ENCODE measurements around the gene FN3KRP.

FN3KRP gene

DNA sequence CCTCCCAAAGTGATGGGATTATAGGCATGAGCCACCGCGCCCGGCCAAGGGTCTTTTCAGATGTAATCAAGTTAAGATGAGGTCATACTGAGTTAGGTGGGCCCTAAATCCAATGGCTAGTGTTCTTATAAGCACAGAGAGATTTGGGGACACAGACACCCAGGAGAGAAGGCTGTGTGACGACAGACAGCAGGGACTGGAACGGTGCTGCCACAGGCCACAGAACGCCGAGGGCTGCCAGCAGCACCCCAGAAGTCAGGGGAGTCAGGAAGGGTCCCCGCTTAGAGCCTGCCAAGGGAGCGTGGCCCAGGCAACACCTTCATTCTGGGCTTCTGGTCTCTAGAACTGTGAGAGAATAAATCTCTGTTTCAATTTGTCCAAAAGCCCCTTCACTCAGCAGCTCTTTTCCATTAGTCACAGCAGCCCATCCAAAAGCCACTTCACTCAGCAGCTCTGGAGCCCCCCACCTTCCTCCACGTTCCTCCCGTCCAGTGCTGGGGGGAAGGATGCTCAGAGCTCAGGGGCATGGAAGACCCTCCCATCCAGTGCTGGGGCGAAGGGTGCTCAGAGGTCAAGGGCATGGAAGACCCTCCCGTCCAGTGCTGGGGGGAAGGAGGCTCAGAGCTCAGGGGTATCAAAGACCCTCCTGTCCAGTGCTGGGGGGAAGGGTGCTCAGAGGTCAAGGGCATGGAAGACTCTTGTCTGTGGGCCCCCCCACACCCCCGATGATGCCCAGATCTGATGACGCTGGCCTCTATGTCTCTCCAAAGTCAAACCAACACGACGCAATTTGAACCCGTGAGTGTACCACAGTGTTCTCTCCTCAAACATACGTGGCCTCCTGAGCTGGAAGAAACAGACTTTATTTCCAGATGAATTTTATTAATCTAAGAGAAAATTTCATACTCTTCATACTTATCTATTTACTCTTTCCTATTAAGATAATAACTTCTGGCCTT is 29.9 kb upstream of the FN3KRP start:
- Histone ChIP-seq H3K27ac (peak overlapping the region in 12 of 21 experiments; percentile 6 to 72 (median 48)), H3K4me3 (no peak overlapping the region)

DNA sequence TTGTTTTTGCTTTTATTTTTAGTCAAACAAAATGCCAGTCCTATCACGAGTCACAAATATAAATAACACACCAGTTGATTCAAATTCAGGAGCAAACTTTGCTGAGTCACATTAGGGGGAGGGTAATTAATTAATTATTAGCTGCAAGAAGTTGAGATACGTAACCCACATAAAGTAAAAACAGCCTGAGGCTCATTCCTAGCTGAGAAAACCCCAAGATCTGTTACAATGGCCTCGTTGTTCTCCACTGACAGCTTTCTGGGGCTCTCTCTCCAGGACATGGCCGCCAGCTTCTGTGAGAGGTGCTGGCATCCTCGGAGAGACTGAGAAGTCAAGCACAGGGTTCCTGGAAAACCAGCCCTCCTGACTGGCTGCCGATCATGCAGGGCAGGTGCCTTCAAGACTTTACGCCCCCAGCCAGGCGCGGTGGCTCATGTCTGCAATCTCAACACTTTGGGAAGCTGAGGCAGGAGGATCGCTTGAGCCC is 29.1 kb upstream of the FN3KRP start:
- no peak overlapping the region for H3K4me3 ChIP-seq

DNA sequence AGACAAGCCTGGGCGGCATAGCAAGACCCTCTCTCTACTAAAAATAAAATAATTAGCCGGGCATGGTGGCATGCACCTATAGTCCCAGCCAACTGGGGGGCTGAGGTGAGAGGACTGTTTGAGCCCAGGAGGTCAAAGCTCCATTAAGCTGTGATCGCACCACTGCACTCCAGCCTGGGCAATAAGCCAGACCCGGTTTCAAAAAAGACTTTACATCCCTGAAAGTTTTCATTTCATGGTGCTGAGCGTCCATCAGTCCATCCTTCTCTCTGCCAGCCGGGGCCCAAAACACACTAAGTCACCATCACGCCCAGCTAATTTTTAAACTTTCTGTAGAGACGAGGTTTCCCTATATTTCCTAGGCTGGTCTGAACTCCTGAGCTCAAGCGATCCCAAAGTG is 28.6 kb upstream of the FN3KRP start:
- Histone ChIP-seq H3K4me3 (no peak overlapping the region), H3K27ac (peak overlapping the region in 8 of 21 experiments; percentile 5 to 61 (median 26))

More for the DNA sequence above, 29.1 kb upstream of the FN3KRP start:
- peak overlapping the region in 8 of 21 experiments; percentile 5 to 69 (median 40) for H3K27ac ChIP-seq

DNA sequence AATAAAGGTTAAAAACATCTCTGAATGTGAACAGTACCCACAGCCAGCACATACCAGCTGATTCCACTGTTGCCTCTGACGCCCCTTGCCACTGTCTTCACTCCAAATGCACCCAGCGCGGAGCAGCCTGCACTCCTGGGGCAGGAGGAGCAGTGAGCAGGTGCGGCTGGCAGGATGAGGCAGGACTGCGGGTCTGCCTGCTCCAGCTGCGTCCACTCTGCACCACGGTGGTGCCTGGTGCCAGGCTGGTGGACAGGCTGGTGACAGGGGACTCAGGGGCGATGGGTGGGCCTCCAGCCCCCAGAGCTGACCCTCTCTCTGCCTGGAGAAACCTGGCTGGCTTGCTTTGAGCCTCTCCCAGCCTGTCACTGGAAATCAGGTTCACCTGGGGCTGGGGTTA is 27.4 kb upstream of the FN3KRP start:
- Histone ChIP-seq H3K27ac (no peak overlapping the region), H3K4me3 (no peak overlapping the region)

DNA sequence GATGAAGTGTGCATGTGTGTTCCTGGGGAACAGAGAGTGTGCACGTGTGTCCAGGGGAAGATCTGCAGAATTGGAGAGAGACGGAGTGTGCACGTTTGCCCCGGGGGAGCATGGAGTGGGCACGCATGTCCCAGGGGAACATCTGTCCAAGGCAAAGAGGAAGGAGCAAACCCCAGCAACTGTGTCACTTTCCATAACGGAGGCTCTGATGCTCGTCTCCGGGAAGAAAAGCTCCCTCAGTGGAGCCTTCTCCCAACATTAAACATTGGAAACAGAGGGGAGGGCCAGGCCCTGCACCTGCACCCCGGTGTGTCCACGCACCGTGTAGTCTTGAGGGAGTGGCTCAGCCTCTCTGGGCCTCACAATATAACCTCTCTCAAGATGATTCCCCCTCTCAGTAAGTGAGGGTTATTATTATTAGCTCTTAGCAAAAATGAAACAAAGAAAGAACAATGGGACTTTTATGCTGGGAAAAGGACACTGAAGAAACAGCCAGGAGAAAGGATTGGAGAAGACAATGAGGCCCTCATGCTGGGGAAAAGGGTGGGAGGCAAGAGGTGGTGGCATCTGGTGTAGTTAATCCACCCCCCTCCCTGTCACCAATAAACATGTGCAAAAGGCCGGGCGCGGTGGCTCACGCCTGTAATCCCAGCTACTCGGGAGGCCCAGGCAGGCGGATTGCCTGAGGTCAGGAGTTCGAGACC is 25.6 kb upstream of the FN3KRP start:
- no peak overlapping the region for H3K27ac ChIP-seq
- no peak overlapping the region for H3K4me3 ChIP-seq

DNA sequence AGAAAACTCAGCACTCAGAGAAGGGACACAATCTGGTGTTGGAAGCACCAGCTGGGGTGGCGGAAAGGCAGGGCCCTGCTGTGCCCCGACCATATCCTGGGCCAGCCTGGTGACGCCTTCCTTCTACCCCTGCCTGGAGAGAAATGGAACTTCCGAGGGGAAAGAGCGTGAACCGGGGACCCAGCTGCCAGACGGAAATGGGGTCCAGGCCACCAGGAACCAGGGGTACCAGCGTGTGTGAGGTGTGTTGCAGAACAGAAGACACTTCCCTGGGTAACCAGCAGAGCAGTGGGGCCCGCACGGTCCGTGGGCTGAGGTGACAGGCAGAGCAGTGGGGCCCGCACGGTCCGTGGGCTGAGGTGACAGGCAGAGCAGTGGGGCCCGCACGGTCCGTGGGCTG is 24.8 kb upstream of the FN3KRP start:
- Histone ChIP-seq H3K4me3 (no peak overlapping the region), H3K27ac (no peak overlapping the region)

DNA sequence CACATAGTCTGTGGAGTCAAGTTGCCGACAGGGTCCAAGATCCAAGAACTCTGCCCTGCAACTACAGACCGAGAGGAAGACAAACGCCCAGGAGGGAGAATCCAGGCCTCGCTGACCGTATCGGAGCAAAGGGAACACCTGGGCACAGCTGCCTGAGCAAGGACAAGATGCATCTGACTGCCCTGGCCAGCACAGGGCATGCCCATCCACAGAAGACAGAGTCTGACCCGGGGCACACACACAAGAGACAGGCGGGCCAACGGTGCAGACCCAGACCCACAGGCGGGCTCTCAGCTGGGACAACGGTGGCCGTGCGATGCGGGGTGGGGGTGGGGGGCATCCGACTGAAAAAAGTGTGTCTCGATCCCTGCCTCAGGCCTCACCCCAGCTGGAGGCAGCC is 24.2 kb upstream of the FN3KRP start:
- no peak overlapping the region for H3K4me3 ChIP-seq
- H3K27ac ChIP-seq = no peak overlapping the region

DNA sequence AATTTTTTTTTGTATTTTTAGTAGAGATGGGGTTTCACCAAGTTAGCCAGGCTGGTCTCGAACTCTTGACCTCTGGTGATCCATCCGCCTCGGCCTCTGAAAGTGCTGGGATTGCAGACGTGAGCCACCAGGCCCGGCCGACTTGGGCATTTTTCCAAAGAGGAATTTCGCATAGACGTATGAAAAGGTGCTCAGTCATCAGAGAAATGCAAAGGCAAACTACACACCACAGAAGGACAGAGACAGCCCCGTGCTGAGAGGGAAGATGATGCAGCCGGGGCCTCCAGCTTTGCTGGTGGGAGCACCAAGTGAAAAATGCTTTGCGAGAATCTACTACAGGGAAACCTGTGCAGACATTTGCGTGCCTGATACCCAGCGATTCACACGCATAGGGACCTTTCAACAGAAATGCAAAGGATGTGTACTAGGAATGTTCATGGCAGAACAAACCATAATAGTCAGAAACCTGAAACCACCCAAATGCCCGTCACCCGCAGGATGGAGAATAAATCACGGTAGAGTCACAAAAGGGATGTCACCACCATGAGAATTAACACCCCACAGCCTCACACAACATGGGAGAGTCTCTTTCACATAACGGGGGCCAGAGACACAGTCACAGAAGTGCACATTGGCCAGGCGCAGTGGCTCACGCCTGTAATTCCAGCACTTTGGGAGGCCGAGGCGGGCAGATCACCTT is 23.2 kb upstream of the FN3KRP start:
- Histone ChIP-seq H3K4me3 (no peak overlapping the region), H3K27ac (no peak overlapping the region)

DNA sequence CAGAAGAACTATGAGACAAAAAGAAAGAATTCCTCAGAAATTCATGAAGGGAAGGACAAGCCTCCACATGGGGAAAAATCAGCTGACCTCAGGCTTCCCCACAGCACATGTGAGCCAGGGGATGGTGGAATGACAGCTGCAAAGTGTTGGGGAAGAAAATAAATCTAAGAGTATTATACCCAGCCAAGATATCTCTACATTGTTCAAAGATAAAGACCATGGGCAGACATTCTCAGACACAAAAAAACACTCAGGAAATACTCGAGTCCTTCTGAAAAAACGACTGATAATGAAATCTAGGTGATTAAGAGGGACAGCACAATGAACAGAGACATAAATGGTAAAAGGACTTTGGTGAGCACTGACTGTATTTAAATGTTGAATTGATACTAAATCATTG is 21.9 kb upstream of the FN3KRP start:
- Histone ChIP-seq H3K27ac (no peak overlapping the region), H3K4me3 (no peak overlapping the region)

DNA sequence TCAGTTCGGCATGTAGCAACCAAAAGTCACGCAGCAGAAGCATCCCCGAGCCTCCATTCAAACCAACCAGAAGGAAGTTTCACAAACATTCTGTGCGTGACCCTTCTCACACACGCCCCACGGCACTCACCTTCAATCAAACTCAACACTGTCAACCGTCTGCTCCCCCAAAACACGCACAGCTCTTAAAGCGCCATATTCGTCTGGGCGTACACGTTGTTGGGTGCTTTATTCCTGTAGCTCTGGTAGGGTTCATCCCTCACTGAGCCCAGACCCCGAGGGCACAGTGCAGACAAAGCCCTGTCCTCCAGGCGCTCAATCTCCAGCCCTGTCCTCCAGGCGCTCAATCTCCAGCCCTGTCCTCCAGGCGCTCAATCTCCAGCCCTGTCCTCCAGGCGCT is 20.2 kb upstream of the FN3KRP start:
- Histone ChIP-seq H3K27ac (no peak overlapping the region), H3K4me3 (no peak overlapping the region)

DNA sequence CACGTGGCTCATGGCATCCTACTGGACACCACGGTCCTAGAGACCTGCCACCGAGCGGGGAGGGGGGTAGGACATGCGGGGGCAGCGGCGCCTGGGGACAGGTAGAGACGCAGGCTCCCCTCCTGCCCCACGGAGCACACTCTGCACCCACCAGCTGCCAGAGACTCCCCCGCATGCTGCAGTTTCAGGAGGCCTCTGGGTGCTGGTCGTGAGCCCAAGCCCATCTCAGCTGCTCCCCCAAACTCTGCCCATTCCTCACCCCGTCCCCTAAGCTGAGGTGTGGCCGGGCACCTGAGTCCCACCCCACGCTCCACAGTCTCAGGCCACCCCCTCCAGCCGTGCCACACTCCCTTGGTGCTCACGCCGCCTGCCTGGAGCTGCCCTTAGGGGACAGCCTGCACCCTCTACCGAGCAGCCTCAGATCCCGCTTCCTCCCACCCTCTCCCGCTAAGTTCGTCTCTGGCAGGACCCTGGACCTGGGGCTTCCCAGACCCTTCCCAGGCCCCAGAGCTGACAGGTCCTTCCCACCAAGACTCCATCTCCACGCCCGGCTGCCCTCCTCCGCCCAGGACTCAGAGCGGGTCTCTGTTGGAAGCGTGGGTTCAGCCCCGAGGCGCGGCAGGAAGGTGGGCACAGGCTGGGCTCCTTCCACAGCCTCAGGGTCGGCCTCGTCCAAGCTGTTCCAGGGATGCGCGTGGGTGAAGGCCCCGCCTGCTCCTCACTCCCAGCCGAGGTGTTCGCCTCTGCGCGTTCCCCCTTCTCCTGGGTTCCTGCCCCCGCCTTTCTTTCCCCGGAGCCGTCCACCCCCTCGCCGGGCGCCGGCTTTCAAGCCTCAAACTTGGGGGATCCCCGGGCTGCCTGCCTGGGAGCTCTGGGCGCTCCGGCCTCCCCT is 19.3 kb upstream of the FN3KRP start:
- Histone ChIP-seq H3K4me3 (peak overlapping the region; percentile 50 to 90 (median 81)), H3K27ac (peak overlapping the region in 12 of 21 experiments; percentile 60 to 84 (median 80))

DNA sequence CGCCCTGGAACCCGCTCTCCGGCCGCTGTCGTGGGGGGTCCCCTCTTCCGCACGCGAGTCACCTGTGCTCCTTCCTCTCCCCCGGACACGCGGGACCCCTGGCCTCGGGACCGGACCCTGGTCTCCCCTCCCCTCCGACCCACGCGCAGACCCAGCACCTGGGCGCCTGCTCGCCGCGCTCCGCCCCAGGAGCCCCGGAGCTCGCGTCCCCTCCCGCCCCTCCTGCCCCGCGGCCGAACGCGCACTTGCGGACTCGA is 18.8 kb upstream of the FN3KRP start:
- Histone ChIP-seq H3K4me3 (peak overlapping the region; percentile 50 to 90 (median 81)), H3K27ac (peak overlapping the region in 15 of 21 experiments; percentile 60 to 84 (median 78))

DNA sequence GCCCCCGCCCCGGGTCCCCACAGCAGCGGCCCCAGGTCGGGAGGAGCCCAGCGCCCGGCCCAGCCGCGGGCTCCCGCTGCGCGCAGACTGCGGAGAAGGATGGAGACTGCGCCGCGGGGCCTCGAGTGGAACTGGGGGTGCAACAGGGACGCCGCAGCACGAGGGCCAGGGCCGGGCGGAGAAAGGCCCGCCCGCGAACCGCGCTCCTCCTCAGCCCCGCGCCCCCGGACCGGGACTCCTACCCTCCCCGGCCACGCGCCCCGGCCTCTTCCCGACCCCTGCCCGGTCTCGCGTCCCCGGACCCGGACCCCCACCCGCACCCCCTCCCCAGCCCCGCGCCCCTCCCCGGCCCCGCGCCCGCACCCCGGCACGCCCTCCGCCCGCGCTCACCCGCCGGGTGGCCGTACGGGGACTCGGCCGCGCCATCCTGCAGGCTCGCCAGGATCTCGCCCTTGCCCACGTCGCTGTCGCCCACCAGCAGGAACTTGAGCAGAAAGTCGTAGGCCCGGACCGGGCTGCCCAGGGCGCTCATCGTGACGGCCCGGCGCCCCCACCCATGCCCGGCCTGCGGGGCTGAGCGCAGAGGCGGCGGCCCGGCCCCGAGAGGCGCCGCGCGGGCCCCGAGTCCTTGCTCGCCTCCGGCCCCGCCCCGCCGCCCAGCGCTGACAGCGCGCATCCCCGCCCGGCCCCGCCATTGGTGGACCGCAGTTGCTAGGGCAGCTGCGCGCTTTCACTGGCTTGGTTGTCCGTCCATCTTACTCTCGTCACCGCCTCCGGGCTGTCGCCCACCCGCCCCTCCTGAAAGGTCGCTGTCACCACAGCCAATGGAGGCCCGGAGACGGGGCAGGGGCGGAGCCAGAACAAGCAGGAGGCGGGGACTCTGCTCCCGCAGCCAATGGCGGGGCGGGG is 18.2 kb upstream of the FN3KRP start, which contains the start of gene RAB40B:
TSS of gene RAB40B (minus strand) at position 634 of the 909 bp plus-strand sequence. CDS start at position 532, 102 bp downstream.
- peak within 1 kb of the TSS; percentile 56 to 90 (median 81) for H3K4me3 ChIP-seq
- peak within 1 kb of the TSS in 20 of 21 experiments; percentile 1 to 84 (median 73) for H3K27ac ChIP-seq

DNA sequence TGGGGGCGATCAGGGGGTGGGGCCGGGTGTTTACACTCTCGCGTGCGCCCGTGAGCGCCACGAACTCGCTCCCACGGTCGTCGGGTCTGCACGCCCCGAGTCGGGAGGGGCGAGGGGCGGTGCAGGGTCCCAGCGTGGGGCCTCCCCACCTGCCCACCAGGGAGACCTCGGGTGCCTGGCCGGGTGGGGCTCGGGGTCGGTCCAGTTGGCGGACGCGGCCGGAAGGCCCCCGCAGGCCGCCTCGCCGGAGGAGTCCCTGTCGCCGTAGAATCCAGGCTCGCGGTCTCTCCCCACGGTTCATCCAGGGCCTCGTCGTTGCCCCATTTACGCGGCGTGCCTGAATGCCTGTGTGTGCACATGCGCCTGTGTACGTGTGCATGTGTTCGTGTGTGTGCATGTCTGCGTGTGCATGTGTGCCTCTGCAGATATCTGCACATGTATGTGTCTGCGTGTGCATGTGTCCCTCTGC is 17.5 kb upstream of the FN3KRP start:
- Histone ChIP-seq H3K4me3 (peak overlapping the region; percentile 56 to 90 (median 81)), H3K27ac (peak overlapping the region in 14 of 21 experiments; percentile 1 to 65 (median 47))

DNA sequence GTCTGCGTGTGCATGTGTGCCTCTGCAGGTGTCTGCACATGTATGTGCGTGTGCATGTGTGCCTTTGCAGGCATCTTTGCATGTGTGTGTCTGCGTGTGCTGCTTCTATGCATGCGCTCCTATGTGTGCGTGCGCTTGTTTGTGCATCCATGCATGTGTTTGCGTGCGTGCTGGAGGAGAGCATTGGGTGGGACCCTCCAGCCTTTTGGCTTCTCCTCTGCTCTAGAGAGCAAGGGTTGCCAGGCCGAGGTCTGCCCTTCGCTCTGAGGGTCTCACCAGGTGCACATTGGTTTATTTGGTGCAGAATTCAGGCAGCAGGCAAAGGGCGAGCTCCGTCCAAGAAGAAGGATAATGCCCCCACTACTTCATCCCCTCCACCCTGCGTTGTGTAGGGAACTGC is 17.0 kb upstream of the FN3KRP start:
- no peak overlapping the region for H3K27ac ChIP-seq
- H3K4me3 ChIP-seq = peak overlapping the region in 4 of 7 experiments; percentile 64 to 90 (median 85)

DNA sequence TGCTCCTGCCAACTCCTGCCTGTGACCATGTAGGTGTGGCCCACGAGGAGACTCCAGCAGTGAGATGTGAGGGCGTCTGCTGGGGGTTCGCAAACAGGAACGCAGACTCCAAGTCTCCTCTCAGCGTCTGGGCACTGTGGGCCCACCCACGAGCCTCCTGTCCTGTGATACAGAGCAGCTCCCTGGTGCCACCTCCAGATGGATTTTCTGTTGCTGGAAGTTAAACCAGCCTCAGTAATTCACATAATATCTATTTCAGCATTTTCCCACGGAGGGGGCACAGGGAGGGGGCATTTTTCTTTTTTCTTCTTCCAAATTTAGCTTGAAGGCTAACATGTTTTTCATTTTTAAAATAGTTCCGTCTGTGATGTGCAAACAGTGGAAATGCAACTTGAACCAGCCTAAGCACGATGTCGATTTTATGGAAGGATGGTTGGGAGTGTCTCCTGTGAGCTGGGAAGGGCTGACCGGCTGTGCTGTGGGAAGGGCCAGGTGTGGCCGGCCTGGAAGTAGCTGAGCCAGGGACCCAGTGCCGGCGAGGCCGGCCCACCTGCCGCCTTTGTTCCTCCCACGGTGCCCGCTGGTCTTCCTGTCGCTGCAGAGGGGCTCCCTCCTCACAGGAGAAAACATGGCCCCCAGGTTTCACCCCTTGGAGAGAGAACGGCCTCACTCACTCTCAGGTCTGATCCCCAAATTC is 14.1 kb upstream of the FN3KRP start:
- Histone ChIP-seq H3K27ac (peak overlapping the region in 13 of 21 experiments; percentile 6 to 69 (median 37)), H3K4me3 (no peak overlapping the region)

DNA sequence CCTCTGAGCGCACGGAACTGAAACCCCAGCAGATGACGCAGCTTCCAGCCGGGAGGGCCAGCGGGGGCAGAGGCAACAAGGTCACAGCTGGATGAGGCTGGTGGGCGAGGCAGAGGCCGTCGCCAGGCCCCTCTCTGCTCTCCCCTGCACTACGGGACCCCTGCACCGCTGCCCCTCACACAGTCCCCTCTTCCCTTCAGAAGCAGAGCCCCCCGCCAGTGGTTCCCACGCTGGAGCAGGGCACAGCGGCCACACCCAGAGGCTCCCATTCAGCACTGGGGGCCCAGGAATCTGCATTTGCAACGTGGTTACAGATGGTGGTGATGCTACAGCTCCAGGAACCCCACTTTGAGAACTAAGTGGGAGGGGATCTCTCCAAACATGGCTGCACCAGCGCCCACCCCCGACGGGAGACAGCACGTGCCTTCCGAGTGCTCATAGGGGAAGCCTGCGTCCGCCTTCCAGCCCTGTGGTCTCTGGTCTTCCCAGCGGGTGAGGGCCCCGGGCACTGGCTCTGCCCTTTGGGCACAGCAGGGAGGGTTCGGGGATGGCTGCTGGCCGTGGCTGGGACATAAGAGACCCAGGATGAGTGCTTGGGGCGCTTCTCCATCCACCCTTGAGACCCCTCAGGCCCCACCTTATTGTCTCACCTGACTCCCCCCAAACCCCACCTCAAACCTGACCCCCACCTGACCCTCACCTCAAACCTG is 13.3 kb upstream of the FN3KRP start:
- no peak overlapping the region for H3K4me3 ChIP-seq
- peak overlapping the region in 1 of 21 experiments; percentile 57 for H3K27ac ChIP-seq
